ENCODE data around the gene ING4.

The ING4 gene

GRCh38 chr12:6606331-6607131 is 56.4 kb downstream of the ING4 start:
- peak; percentile 57 for DNase-seq (ENCODE audit: low read depth)

GRCh38 chr12:6605421-6606330 is 57.2 kb downstream of the ING4 start:
- DNase-seq (ENCODE audit: low read depth): peak; percentile 43

- DNase-seq (ENCODE audit: low read depth): no peak
These were observed 58.5 kb downstream of the ING4 start for GRCh38 chr12:6604259-6605029.

- DNase-seq (ENCODE audit: low read depth): peak; percentile 30
These were observed 59.8 kb downstream of the ING4 start for GRCh38 chr12:6603095-6603567.

- DNase-seq (ENCODE audit: low read depth): no peak
These were observed 60.4 kb downstream of the ING4 start for GRCh38 chr12:6602526-6602925.

Data from T-helper 22 cell (primary cell).